ENCODE measurements around the gene JAK2.
"Not testable (repeated sequence)": the region's sequence is repeated elsewhere in the genome, so short reads cannot be mapped to it uniquely, and the experiment has no call there.

- TF ChIP-seq RNF2 (IDR thresholded peaks at IDR 0.05; ENCODE audit: borderline replicate concordance, low read depth); POLR2A (IDR thresholded peaks at IDR 0.05; ENCODE audit: low read length); HOXB13 (CRISPR knock-in tag; IDR thresholded peaks at IDR 0.05; ENCODE audit: low read depth); CHD2 (IDR thresholded peaks at IDR 0.05; ENCODE audit: low read length, partially characterized antibody); EHMT2 (IDR thresholded peaks at IDR 0.05; ENCODE audit: low read depth); ZC3H11A (IDR thresholded peaks at IDR 0.05); HMGXB4 (CRISPR knock-in tag; IDR thresholded peaks at IDR 0.05; ENCODE audit: borderline replicate concordance); GATA3 (IDR thresholded peaks at IDR 0.05; ENCODE audit: borderline replicate concordance): not testable (repeated sequence)
- TF ChIP-seq, protein P1, sequence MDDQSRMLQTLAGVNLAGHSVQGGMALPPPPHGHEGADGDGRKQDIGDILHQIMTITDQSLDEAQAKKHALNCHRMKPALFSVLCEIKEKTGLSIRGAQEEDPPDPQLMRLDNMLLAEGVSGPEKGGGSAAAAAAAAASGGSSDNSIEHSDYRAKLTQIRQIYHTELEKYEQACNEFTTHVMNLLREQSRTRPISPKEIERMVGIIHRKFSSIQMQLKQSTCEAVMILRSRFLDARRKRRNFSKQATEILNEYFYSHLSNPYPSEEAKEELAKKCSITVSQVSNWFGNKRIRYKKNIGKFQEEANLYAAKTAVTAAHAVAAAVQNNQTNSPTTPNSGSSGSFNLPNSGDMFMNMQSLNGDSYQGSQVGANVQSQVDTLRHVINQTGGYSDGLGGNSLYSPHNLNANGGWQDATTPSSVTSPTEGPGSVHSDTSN (IDR thresholded peaks at IDR 0.05), result not testable (repeated sequence)
- TF ChIP-seq, protein P2, sequence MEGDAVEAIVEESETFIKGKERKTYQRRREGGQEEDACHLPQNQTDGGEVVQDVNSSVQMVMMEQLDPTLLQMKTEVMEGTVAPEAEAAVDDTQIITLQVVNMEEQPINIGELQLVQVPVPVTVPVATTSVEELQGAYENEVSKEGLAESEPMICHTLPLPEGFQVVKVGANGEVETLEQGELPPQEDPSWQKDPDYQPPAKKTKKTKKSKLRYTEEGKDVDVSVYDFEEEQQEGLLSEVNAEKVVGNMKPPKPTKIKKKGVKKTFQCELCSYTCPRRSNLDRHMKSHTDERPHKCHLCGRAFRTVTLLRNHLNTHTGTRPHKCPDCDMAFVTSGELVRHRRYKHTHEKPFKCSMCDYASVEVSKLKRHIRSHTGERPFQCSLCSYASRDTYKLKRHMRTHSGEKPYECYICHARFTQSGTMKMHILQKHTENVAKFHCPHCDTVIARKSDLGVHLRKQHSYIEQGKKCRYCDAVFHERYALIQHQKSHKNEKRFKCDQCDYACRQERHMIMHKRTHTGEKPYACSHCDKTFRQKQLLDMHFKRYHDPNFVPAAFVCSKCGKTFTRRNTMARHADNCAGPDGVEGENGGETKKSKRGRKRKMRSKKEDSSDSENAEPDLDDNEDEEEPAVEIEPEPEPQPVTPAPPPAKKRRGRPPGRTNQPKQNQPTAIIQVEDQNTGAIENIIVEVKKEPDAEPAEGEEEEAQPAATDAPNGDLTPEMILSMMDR (IDR thresholded peaks at IDR 0.05), result not testable (repeated sequence)
- TF ChIP-seq, protein P3, sequence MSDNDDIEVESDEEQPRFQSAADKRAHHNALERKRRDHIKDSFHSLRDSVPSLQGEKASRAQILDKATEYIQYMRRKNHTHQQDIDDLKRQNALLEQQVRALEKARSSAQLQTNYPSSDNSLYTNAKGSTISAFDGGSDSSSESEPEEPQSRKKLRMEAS (IDR thresholded peaks at IDR 0.05), result not testable (repeated sequence)
- TF ChIP-seq, protein P4, sequence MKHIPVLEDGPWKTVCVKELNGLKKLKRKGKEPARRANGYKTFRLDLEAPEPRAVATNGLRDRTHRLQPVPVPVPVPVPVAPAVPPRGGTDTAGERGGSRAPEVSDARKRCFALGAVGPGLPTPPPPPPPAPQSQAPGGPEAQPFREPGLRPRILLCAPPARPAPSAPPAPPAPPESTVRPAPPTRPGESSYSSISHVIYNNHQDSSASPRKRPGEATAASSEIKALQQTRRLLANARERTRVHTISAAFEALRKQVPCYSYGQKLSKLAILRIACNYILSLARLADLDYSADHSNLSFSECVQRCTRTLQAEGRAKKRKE (CRISPR knock-in tag; IDR thresholded peaks at IDR 0.05; ENCODE audit: low read depth), result not testable (repeated sequence)
- TF ChIP-seq, protein P5, sequence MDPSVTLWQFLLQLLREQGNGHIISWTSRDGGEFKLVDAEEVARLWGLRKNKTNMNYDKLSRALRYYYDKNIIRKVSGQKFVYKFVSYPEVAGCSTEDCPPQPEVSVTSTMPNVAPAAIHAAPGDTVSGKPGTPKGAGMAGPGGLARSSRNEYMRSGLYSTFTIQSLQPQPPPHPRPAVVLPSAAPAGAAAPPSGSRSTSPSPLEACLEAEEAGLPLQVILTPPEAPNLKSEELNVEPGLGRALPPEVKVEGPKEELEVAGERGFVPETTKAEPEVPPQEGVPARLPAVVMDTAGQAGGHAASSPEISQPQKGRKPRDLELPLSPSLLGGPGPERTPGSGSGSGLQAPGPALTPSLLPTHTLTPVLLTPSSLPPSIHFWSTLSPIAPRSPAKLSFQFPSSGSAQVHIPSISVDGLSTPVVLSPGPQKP (IDR thresholded peaks at IDR 0.05; ENCODE audit: low read depth, low read length), result not testable (repeated sequence)
- TF ChIP-seq, protein P6, sequence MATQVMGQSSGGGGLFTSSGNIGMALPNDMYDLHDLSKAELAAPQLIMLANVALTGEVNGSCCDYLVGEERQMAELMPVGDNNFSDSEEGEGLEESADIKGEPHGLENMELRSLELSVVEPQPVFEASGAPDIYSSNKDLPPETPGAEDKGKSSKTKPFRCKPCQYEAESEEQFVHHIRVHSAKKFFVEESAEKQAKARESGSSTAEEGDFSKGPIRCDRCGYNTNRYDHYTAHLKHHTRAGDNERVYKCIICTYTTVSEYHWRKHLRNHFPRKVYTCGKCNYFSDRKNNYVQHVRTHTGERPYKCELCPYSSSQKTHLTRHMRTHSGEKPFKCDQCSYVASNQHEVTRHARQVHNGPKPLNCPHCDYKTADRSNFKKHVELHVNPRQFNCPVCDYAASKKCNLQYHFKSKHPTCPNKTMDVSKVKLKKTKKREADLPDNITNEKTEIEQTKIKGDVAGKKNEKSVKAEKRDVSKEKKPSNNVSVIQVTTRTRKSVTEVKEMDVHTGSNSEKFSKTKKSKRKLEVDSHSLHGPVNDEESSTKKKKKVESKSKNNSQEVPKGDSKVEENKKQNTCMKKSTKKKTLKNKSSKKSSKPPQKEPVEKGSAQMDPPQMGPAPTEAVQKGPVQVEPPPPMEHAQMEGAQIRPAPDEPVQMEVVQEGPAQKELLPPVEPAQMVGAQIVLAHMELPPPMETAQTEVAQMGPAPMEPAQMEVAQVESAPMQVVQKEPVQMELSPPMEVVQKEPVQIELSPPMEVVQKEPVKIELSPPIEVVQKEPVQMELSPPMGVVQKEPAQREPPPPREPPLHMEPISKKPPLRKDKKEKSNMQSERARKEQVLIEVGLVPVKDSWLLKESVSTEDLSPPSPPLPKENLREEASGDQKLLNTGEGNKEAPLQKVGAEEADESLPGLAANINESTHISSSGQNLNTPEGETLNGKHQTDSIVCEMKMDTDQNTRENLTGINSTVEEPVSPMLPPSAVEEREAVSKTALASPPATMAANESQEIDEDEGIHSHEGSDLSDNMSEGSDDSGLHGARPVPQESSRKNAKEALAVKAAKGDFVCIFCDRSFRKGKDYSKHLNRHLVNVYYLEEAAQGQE (IDR thresholded peaks at IDR 0.05), result not testable (repeated sequence)
Observed at GRCh38 chr9:5101127-5101526, 116.1 kb downstream of the JAK2 start.

Data from A549 (cell line).